ENCODE results near the gene MAP1LC3C.

DNA sequence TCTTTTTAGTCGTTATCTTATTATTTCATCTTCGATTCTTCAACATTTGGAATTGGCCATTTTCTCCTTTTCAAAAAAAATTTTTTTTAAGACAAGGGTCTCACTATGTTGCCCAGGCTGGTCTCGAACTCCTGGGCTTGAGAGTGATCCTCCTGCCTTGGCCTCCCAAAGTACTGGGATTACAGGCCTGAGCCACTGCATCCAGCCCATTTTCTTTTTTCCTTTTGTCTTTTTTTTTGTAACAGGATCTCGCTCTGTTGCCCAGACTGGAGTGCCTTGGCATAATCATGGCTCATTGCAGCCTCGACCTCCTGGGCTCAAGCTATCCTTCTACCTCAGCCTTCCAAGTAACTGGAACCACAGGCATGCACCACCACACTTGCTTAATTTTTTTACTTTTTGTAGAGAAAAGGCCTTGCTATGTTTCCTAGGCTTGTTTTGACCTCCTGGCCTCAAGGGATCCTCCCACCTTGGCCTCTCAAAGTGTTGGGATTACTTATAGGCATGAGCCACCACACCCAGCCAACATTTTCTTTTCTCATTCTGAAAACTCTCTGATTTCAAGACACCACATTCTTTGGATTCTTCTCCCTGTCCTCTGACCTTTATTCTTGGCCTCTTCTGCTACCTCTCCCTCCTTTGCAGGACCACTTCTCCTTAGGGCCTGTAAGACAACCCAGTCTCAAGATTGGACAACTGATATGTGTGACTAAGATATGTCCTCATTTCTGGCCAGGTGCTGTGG, 6.0 kb upstream of the MAP1LC3C start:
- no peak for TF ChIP-seq EP300 (IDR thresholded peaks at IDR 0.05; ENCODE audit: low read depth)
- TF ChIP-seq, protein P1, sequence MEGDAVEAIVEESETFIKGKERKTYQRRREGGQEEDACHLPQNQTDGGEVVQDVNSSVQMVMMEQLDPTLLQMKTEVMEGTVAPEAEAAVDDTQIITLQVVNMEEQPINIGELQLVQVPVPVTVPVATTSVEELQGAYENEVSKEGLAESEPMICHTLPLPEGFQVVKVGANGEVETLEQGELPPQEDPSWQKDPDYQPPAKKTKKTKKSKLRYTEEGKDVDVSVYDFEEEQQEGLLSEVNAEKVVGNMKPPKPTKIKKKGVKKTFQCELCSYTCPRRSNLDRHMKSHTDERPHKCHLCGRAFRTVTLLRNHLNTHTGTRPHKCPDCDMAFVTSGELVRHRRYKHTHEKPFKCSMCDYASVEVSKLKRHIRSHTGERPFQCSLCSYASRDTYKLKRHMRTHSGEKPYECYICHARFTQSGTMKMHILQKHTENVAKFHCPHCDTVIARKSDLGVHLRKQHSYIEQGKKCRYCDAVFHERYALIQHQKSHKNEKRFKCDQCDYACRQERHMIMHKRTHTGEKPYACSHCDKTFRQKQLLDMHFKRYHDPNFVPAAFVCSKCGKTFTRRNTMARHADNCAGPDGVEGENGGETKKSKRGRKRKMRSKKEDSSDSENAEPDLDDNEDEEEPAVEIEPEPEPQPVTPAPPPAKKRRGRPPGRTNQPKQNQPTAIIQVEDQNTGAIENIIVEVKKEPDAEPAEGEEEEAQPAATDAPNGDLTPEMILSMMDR (IDR thresholded peaks at IDR 0.05) = no peak
- no peak for TF ChIP-seq POLR2A (IDR thresholded peaks at IDR 0.05)

All from transverse colon (tissue), 3 donors.